GM12874 (cell line): ENCODE measurements around the gene MR1.

Experiments
- CTCF ChIP-seq: IDR thresholded peaks from 2 replicates; pipeline ENCODE4 v1.5.1; 2011; ENCODE audit warnings: low read depth, mild to moderate bottlenecking, control low read depth, low read length, moderate library complexity; ENCODE audit not compliant: insufficient read depth

Gene MR1

GRCh38 chr1:181091309-181092040 is 57.7 kb downstream of the MR1 start:
- TF ChIP-seq CTCF, result no peak

GRCh38 chr1:181092056-181092455 is 58.3 kb downstream of the MR1 start:
- TF ChIP-seq CTCF, result no peak

- TF ChIP-seq CTCF, result no peak
These were observed 59.2 kb downstream of the MR1 start for GRCh38 chr1:181092883-181093458.

GRCh38 chr1:181094416-181095212 is 60.8 kb downstream of the MR1 start:
- no peak for TF ChIP-seq CTCF

- TF ChIP-seq CTCF, result no peak
These were observed 61.5 kb downstream of the MR1 start for GRCh38 chr1:181095260-181095659.

GRCh38 chr1:181095763-181096184 is 62.0 kb downstream of the MR1 start:
- no peak for TF ChIP-seq CTCF

GRCh38 chr1:181097242-181097641 is 63.5 kb downstream of the MR1 start:
- TF ChIP-seq CTCF, result no peak
